ENCODE measurements around the gene BCAM. TPM values are rescaled to one million over a fixed set of nuclear protein-coding genes. Genes with fewer than 3 reads are reported as not detected.
A peak's percentile ranks its signal among the peaks of the same experiment; 100 is the strongest.

BCAM gene
- polyA plus RNA-seq, 2 of the 4 experiments (the other 2 are of a cell fraction) = 18.4 to 88.1 TPM

DNA sequence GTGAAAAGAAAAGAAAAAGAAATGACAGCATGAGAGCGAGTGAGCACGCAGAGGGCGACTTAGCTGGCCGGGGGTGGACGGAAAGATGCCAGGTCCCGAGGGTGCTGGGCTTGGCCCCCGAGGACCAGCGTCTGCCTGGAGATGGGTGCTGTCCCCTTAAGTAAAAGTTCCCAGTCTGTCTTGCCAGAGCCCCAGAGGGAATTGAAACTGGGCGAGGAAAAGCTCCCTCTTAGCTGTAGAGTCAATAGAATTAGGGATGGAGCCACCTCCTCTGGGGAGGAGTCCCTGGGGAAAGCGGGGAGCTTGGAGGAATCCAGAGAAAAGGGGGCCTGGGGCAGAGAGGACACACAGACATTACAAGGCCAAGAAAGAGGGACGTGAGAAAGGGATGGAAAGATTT is 13.3 kb downstream of the BCAM start:
- Histone ChIP-seq H3K9me3 (no peaks in the 10 kb centered on the region), H3K27ac (no peak overlapping the region), H3K4me1 (peaks cover 12% of the 10 kb centered on the region; the same call in 2 of the 3 replicates), H3K4me3 (no peak overlapping the region), H3K4me2 (no peak overlapping the region)
- no peak for TF ChIP-seq GATA3 (IDR thresholded peaks at IDR 0.05; ENCODE audit: borderline replicate concordance)
- no peak for TF ChIP-seq ZFP36 (IDR thresholded peaks at IDR 0.05; ENCODE audit: borderline replicate concordance, partially characterized antibody)
- no peak for TF ChIP-seq EHF (CRISPR knock-in tag; IDR thresholded peaks at IDR 0.05)
- TF ChIP-seq CHD4 (IDR thresholded peaks at IDR 0.05; ENCODE audit: borderline replicate concordance) = no peak
- TF ChIP-seq KDM5A (IDR thresholded peaks at IDR 0.05) = no peak
- TF ChIP-seq JUNB (IDR thresholded peaks at IDR 0.05) = no peak
- TF ChIP-seq SREBF2 (IDR thresholded peaks at IDR 0.05) = no peak
- TF ChIP-seq NFE2L2 (conservative IDR thresholded peaks at IDR 0.05; ENCODE audit: low read length) = no peak
- no peak for TF ChIP-seq HOXB5 (CRISPR knock-in tag; IDR thresholded peaks at IDR 0.05)
- TF ChIP-seq POLR2A (IDR thresholded peaks at IDR 0.05; ENCODE audit: low read length) = no peak
- no peak for TF ChIP-seq EP300 (IDR thresholded peaks at IDR 0.05)
- no peak for ATAC-seq
- CTCF ChIA-PET = interaction anchor here (0.8 to 4.9 kb wide), 9 partner anchors 9 to 251 kb away, joined by 3 to 25 read pairs (median 4); partner anchors contain the start of gene BCAM
- WGBS (ENCODE audit: missing lambda C conversion rate) = 71% methylated on average over 11 of the region's 11 CpGs
- DNase-seq (ENCODE audit: low read depth in 1 of 2, low spot score in 1 of 2) = no peak
- no peak for FAIRE-seq
- POLR2A ChIA-PET = no interaction called here

GRCh38 chr19:44822670-44823372 is 13.9 kb downstream of the BCAM start:
- WGBS (ENCODE audit: missing lambda C conversion rate) = 83% methylated on average over 10 of the region's 10 CpGs
- H3K4me3 ChIP-seq = no peak overlapping the region
- CTCF ChIA-PET = interaction anchor here (0.6 to 4.9 kb wide), 19 partner anchors 9 to 252 kb away, joined by 3 to 25 read pairs (median 4); partner anchors contain the start of genes BCAM and NECTIN2
- no peak for TF ChIP-seq CEBPB (IDR thresholded peaks at IDR 0.05)
- TF ChIP-seq MAZ (IDR thresholded peaks at IDR 0.05; ENCODE audit: borderline replicate concordance, low read depth, low read length) = no peak
- no peak for TF ChIP-seq JUN (IDR thresholded peaks at IDR 0.05)
- TF ChIP-seq TFCP2L1 (CRISPR knock-in tag; IDR thresholded peaks at IDR 0.05) = no peak
- TF ChIP-seq PHF8 (IDR thresholded peaks at IDR 0.05; ENCODE audit: borderline replicate concordance, low read depth) = no peak
- no peak for TF ChIP-seq SMC3 (IDR thresholded peaks at IDR 0.05)
- TF ChIP-seq BHLHE40 (IDR thresholded peaks at IDR 0.05; ENCODE audit: low read depth, low read length) = no peak
- TF ChIP-seq NFE2L2 (conservative IDR thresholded peaks at IDR 0.05; ENCODE audit: low read length) = no peak
- TF ChIP-seq CTCF (IDR thresholded peaks at IDR 0.05) = no peak
- no peak for TF ChIP-seq CBX8 (IDR thresholded peaks at IDR 0.05)
- no peak for TF ChIP-seq HOXA7 (CRISPR knock-in tag; IDR thresholded peaks at IDR 0.05)
- no peak for TF ChIP-seq ZFP36 (IDR thresholded peaks at IDR 0.05; ENCODE audit: borderline replicate concordance, partially characterized antibody)
- no peak for TF ChIP-seq POLR2A (IDR thresholded peaks at IDR 0.05; ENCODE audit: low read length)
- no peak for TF ChIP-seq RNF2 (IDR thresholded peaks at IDR 0.05; ENCODE audit: borderline replicate concordance, low read depth)
- TF ChIP-seq MAFK (IDR thresholded peaks at IDR 0.05; ENCODE audit: partially characterized antibody) = no peak
- no peak for TF ChIP-seq TP53 (CRISPR knock-in tag; IDR thresholded peaks at IDR 0.05)
- peaks cover 12% of the 10 kb centered on the region; the same call in 2 of the 3 replicates for H3K4me1 ChIP-seq
- no peaks in the 10 kb centered on the region for H3K9me3 ChIP-seq
- DNase-seq (ENCODE audit: low read depth in 1 of 2, low spot score in 1 of 2) (no peak), ATAC-seq (peak; percentile 19 to 35; a peak in 4 of 6 replicates), FAIRE-seq (no peak)
- no peak overlapping the region for H3K4me2 ChIP-seq
- POLR2A ChIA-PET = interaction anchor here (0.8 to 1.0 kb wide), 2 partner anchors 22 to 216 kb away, joined by 3 to 4 read pairs; no protein-coding TSS in a partner anchor
- H3K27ac ChIP-seq = peak overlapping the region in 1 of 2 experiments; percentile 32; a peak in 1 of 6 replicates
